Psoas muscle (tissue), 8 donors: ENCODE measurements around the gene USP10. TPM values are rescaled to one million over a fixed set of nuclear protein-coding genes. Genes with fewer than 3 reads are reported as not detected.

Experiments
- ATAC-seq, 4 donors: fragments of 200-7000 bp; cut with Tn5 transposase; one replicate each; pipeline ENCODE4 v1.9.1; 2020; ENCODE audit warnings: moderate library complexity in 3 of 4, mild to moderate bottlenecking in 2 of 4
- DNase-seq, 2 donors: peaks; one replicate each; pipeline ENCODE4 v3.0.0-alpha.2; 2020
- H3K27ac ChIP-seq: fragments of 200-600 bp; one replicate; pipeline ENCODE4 v1.8.0; 2022
- H3K27me3 ChIP-seq, 3 donors: fragments of 200-600 bp in 1 of 3; one replicate each; pipeline versions ENCODE4 v1.6.1 to v1.8.0; 2013 to 2022; ENCODE audit warnings: low read length in 2 of 3, mild to moderate bottlenecking in 2 of 3, moderate library complexity in 1 of 3; ENCODE audit not compliant: insufficient read depth in 3 of 3
- H3K36me3 ChIP-seq, 2 donors: fragments of 200-600 bp in 1 of 2; one replicate each; pipeline versions ENCODE4 v1.6.1 to v1.8.0; 2013 to 2022; ENCODE audit warnings: low read depth in 1 of 2, mild to moderate bottlenecking in 1 of 2, moderate library complexity in 1 of 2; ENCODE audit not compliant: insufficient read depth in 1 of 2
- H3K4me1 ChIP-seq: fragments of 200-600 bp; one replicate; pipeline ENCODE4 v1.8.0; 2022
- H3K4me3 ChIP-seq: fragments of 200-600 bp; one replicate; pipeline ENCODE4 v1.8.0; 2022; ENCODE audit warnings: mild to moderate bottlenecking
- H3K9me3 ChIP-seq: fragments of 200-600 bp; one replicate; pipeline ENCODE4 v1.8.0; 2022
- whole genome bisulfite sequencing, 3 donors: extraction: QIAGEN DNeasy Blood & Tissue Kit; methylation state at CpG; one replicate each; pipeline versions ENCODE4 v1.1.6 to v1.1.7; 2013; 5-methylcytosine and 5-hydroxymethylcytosine counted together
- intact Hi-C, 2 donors: fragments of 100-400 bp; cut with DNase I; formaldehyde crosslinking; loops; one replicate each; pipeline versions ENCODE4 v1.11.0 to v1.14.2; 2022
- polyA plus RNA-seq, 3 donors: library from polyadenylated mRNA; stranded (reverse); fragments of 200-250 nt; gene quantifications; one replicate each; pipeline ENCODE4 v1.2.3, GENCODE V29; 2013
- total RNA-seq, 4 donors: library from RNA; stranded (reverse); fragmentation: NEBNext Ultra II Directional in 2 of 4; extraction: Animal tissue kit (Norgen Biotek cat#: 25700) in 2 of 4; gene quantifications; one replicate each; pipeline versions ENCODE4 v1.2.1 to v1.2.4, GENCODE V29; 2021 to 2023
- TF ChIP-seq, protein P1 (sequence below): fragments of 200-600 bp; IDR thresholded peaks from one replicate; pipeline ENCODE4 v1.8.0; 2022; ENCODE audit warnings: antibody characterized with exemption
- donor health status: healthy with polysubstance abuse.
- donor health status: DM: no; HTN: no; CAD: no; lungs with moderate emphysema.
- donor health status: Bipolar disorder and iron deficiency.
- donor health status: healthy.
- donor health status: DM: yes; HTN: yes; CAD: no.
- donor health status: DM: no; HTN: no; CAD: no.
- donor health status: DM: no; HTN: no; CAD: no.
- donor health status: DM: yes; HTN: yes; CAD: no.

The USP10 gene
- total and polyA plus RNA-seq, 7 donors, result 33.9 to 93.0 (median 69.2) TPM

DNA sequence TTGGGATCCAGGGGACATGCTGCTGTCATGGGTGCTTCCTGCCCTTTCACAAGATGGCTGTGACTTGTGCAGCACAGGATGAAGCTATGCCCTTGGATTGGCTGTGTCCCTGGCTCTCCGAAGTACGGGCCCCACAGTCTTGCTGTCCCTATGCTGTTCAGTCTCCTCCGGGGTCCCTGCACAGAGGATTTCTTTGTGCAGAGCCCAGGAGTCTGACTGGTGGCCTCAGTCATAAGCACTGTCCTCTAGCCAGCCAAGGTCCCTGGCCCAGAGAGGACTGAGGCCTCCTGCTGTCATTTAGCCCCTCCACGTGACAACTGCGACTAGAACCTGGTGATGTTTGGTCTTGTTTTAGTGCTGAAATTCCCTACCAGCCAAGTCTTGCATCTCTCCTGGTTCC is 77.6 kb downstream of the USP10 start:
- WGBS, 3 donors, result 93 to 98% (median 97%) methylated on average over 5 of the region's 5 CpGs
- intact Hi-C loops, result no loop called here
- H3K36me3 ChIP-seq, result peaks cover 0 to 77% of the 10 kb centered on the region in 2 donors

DNA sequence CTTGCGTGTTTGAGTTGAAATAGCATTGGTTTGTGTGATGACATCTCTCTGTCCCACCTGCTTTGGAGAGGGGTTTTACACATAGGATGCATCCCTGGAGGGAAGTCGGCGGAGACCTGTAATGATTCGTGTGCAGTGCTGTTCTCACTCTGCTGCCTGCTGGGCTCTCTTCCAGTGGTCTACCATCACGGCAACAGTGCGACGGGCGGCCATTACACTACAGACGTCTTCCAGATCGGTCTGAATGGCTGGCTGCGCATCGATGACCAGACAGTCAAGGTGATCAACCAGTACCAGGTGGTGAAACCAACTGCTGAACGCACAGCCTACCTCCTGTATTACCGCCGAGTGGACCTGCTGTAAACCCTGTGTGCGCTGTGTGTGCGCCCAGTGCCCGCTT is 78.9 kb downstream of the USP10 start:
- ATAC-seq (no peak), DNase-seq (no peak)
- Histone ChIP-seq H3K27ac (no peak overlapping the region), H3K36me3 (peaks cover 0 to 64% of the 10 kb centered on the region in 2 donors), H3K4me1 (peaks cover 8% of the 10 kb centered on the region), H3K4me3 (no peak overlapping the region), H3K27me3 (no peaks in the 10 kb centered on the region), H3K9me3 (no peaks in the 10 kb centered on the region)
- TF ChIP-seq, protein P1, sequence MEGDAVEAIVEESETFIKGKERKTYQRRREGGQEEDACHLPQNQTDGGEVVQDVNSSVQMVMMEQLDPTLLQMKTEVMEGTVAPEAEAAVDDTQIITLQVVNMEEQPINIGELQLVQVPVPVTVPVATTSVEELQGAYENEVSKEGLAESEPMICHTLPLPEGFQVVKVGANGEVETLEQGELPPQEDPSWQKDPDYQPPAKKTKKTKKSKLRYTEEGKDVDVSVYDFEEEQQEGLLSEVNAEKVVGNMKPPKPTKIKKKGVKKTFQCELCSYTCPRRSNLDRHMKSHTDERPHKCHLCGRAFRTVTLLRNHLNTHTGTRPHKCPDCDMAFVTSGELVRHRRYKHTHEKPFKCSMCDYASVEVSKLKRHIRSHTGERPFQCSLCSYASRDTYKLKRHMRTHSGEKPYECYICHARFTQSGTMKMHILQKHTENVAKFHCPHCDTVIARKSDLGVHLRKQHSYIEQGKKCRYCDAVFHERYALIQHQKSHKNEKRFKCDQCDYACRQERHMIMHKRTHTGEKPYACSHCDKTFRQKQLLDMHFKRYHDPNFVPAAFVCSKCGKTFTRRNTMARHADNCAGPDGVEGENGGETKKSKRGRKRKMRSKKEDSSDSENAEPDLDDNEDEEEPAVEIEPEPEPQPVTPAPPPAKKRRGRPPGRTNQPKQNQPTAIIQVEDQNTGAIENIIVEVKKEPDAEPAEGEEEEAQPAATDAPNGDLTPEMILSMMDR, result no peak
- 94 to 97% (median 96%) methylated on average over 18 of the region's 18 CpGs for WGBS, 3 donors
- intact Hi-C loops, result no loop called here

More for the DNA sequence above, 77.6 kb downstream of the USP10 start:
- no peak overlapping the region for H3K27ac ChIP-seq
- no peaks in the 10 kb centered on the region for H3K9me3 ChIP-seq
- peaks cover 8% of the 10 kb centered on the region for H3K4me1 ChIP-seq
- ATAC-seq (no peak), DNase-seq (no peak)
- no peak overlapping the region for H3K4me3 ChIP-seq
- TF ChIP-seq, protein P1, result no peak
- H3K27me3 ChIP-seq, result no peaks in the 10 kb centered on the region

DNA sequence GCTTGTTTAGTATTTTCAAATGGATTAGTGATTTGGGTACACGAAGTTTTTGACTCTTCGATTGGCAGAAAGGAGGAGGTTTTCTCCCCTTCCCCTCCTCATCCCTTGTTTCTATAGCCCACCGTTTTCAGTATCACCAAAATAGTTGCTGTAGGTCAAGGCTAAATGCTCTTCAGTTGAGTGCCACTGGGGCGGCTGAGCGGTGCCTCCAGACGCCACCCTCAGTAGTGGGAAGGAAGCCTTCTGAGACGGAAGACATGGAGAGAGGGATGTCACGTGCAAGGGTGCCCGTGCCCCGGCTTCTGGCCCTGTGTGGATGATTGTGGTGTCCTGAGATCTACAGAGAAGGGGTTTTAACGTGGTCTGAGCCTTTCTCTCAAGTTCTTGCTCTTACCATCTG is 80.3 kb downstream of the USP10 start:
- intact Hi-C loops, result no loop called here
- 95 to 96% (median 96%) methylated on average over 11 of the region's 11 CpGs for WGBS, 3 donors
- H3K27ac ChIP-seq, result no peak overlapping the region
- no peaks in the 10 kb centered on the region for H3K9me3 ChIP-seq
- no peaks in the 10 kb centered on the region for H3K27me3 ChIP-seq
- peaks cover 0 to 52% of the 10 kb centered on the region in 2 donors for H3K36me3 ChIP-seq
- TF ChIP-seq, protein P1, result no peak
- H3K4me1 ChIP-seq, result no peaks in the 10 kb centered on the region
- no peak for DNase-seq
- no peak for ATAC-seq
- no peak overlapping the region for H3K4me3 ChIP-seq

DNA sequence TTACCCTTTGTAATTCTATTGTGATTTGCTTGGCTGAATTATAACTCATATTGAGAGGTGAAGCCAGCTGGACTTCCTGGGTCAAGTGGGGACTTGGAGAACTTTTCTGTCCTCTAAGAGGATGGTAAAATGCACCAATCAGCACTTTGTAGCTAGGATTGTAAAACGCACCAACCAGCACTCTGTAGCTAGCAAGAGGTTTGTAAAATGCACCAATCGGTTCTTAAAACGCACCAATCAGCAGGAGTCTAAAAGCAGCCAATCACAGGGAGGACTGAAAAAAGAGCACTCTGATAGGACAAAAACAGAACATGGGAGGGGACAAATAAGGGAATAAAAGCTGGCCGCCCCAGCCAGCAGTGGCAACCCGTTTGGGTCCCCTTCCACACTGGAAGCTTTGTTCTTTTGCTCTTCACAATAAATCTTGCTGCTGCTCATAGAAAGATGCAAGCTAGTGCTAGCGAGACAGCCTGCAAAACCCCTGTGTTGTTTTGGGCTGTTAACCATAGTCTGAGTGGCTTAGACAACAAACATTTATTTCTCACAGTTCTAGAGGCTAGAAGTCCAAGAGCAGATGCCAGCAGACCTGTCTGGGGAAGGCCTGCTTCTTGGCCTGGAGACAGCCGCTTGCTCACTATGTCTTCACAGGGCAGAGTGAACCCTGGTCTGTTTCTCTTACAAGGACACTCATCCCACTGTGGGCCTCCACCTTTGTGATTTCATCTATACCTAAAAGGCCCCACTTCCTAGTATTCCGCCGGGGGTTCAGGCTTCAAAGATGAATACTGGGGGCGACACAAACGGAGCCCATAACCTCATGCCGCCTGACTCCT is 81.0 kb downstream of the USP10 start:
- Histone ChIP-seq H3K27me3 (no peaks in the 10 kb centered on the region), H3K4me3 (no peak overlapping the region), H3K4me1 (no peaks in the 10 kb centered on the region), H3K36me3 (peaks cover 0 to 45% of the 10 kb centered on the region in 2 donors), H3K9me3 (no peaks in the 10 kb centered on the region), H3K27ac (no peak overlapping the region)
- ATAC-seq (no peak), DNase-seq (no peak)
- WGBS, 3 donors, result 89 to 91% (median 91%) methylated on average over 12 of the region's 12 CpGs
- TF ChIP-seq, protein P1, result no peak
- intact Hi-C loops, result no loop called here
